ENCODE measurements around the gene ZSWIM7. TPM values are rescaled to one million over a fixed set of nuclear protein-coding genes. Genes with fewer than 3 reads are reported as not detected.
"Not testable (repeated sequence)": the region's sequence is repeated elsewhere in the genome, so short reads cannot be mapped to it uniquely, and the experiment has no call there.

Gene ZSWIM7
- total RNA-seq, 1 donor from 2014 or later = 12.2 TPM

GRCh38 chr17:15936481-15936880 lies 63.0 kb downstream of the ZSWIM7 start:
- intact Hi-C loops (cut with micrococcal nuclease) = not testable (repeated sequence)

- intact Hi-C loops (cut with micrococcal nuclease) = no loop called here
Observed at GRCh38 chr17:15935891-15936290, 63.6 kb downstream of the ZSWIM7 start.

- intact Hi-C loops (cut with micrococcal nuclease) = no loop called here
Observed at GRCh38 chr17:15934866-15935265, 64.6 kb downstream of the ZSWIM7 start.

DNA sequence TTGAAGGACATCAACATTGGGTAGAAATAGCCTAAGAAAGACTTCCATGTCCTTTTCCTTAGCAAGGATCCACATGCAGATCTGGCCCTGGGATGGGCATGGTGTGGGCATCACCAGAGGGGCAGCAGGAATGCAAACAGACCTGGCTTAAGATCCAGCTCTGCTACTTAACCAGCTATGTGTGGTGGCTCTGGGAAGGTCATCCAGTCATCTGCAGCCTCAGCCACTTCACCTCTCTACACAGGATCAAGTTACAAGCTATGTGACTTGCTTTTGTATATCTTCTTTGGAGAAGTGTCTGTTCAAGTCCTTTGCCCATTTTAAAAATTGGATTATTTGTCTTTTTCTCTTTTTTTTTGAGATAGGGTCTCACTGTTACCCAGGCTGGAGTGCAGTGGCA lies 68.1 kb downstream of the ZSWIM7 start:
- intact Hi-C loops (cut with micrococcal nuclease) = no loop called here

DNA sequence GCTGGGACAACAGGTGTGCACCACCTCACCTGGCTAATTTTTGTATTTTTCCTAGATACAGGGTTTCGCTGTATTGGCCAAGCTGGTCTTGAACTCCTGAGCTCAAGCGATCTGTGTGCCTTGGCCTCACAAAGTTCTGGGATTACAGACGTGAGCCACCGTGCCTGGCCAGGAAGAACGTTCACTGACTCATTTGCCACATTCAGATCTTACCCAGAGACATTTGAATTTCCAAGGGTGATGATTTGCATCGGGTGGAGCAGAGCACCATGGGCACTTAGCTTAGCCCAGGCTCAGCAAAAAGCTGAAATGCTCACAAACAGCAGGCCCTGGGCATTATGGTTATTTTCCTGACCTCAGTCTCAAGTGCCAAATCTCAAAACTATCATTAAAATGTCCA lies 69.1 kb downstream of the ZSWIM7 start:
- intact Hi-C loops (cut with micrococcal nuclease) = no loop called here

DNA sequence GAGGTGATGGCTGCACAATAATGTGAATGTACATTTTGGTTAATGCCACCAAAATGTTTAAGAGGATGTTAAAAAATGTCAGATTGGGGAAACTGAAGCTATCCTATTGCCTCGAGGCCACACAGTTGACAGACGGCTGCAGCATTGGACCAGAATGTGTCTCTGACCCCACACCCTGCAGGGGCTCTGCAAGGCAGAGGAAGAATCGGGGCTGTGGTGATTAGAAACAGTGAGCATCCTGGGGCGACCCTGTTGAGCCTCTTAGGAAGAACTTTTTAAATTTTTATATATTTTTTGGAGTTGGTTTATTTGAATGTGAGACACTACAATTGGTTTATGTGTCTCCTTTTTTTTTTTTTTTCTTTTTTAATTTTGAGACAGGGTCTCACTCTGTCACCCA lies 69.6 kb downstream of the ZSWIM7 start:
- intact Hi-C loops (cut with micrococcal nuclease) = no loop called here

DNA sequence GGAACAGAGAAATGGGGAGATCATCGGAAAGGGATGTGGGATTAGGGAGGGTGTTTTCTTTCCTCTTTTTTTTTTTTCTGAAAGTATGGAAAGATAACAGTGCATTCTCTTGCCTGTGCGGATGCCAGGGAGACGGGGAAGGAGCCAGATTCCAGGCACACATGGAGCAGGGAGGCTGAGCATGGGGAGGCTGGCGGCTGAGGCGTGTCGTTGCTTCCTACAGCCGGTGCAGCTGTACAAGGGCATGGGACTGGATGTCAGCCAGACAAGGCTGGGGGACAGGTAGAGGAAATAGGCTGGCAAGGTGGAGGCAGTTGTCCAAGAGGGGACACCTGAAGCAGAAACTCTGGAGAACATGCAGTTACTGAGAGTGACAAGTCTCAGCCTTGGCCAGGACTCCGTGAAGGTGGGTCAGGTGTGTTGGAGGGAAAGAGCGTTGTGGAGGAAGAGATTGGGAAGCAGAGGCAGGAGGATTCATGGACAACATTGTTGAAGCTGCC lies 71.2 kb downstream of the ZSWIM7 start:
- intact Hi-C loops (cut with micrococcal nuclease) = no loop called here

Other genes with a start within 250 kb of the ZSWIM7 start
- gene ADORA2B, start 54.6 kb downstream of the ZSWIM7 start, total RNA-seq = 0.89 and 1.00 TPM in 2 replicates
- 31.8 and 33.4 TPM in 2 replicates for gene TTC19, start 120 bp upstream of the ZSWIM7 start, total RNA-seq
- 141 and 151 TPM in 2 replicates for gene NCOR1, start 215.8 kb upstream of the ZSWIM7 start, total RNA-seq
- gene PIGL, start 217.5 kb upstream of the ZSWIM7 start, total RNA-seq = 26.8 and 29.3 TPM in 2 replicates

Data from T-helper 2 cell treated with Interferon-gamma antibody and Interleukin-4, amounts not matched to agents 100 ng/mL and 5 ng/mL, for 36 hours (primary cell).